HepG2 (cell line): ENCODE results near the gene PCSK5. TPM values are rescaled to one million over a fixed set of nuclear protein-coding genes. Genes with fewer than 3 reads are reported as not detected.
A peak's percentile ranks its signal among the peaks of the same experiment; 100 is the strongest.

ENCODE experiments used
- ATF3 ChIP-seq: sonication (generic); formaldehyde crosslinking; IDR thresholded peaks from 2 replicates; pipeline ENCODE4 v1.4.0; 2020; ENCODE audit warnings: missing genetic modification reagents
- ATF7 ChIP-seq, 2 experiments: fragments of 450-650 bp in 1 of 2; sonication (generic) in 1 of 2; formaldehyde crosslinking in 1 of 2; IDR thresholded peaks; 2 replicates each; pipeline versions ENCODE4 v1.4.0 to v1.6.1; 2016 to 2020; ENCODE audit warnings: antibody characterized with exemption in 1 of 2, mild to moderate bottlenecking in 1 of 2, missing genetic modification reagents in 1 of 2
- CSRNP2 ChIP-seq: sonication (generic); formaldehyde crosslinking; conservative IDR thresholded peaks from 2 replicates; pipeline ENCODE4 v1.8.0; 2022; ENCODE audit warnings: low read depth, missing genetic modification reagents
- DDIT3 ChIP-seq: sonication (generic); formaldehyde crosslinking; IDR thresholded peaks from 2 replicates; pipeline ENCODE4 v1.4.0; 2020; ENCODE audit warnings: mild to moderate bottlenecking, missing genetic modification reagents
- FOSL2 ChIP-seq: sonication (generic); formaldehyde crosslinking; IDR thresholded peaks from 2 replicates; pipeline ENCODE4 v1.4.0; 2020; ENCODE audit warnings: missing genetic modification reagents
- FOXA3 ChIP-seq: IDR thresholded peaks from 2 replicates; pipeline ENCODE4 v1.6.1; 2016; ENCODE audit warnings: missing genetic modification reagents, missing compliant biosample characterization
- FOXK1 ChIP-seq: sonication (generic); formaldehyde crosslinking; IDR thresholded peaks from 2 replicates; pipeline ENCODE4 v1.4.0; 2020; ENCODE audit warnings: low read depth, missing genetic modification reagents, borderline replicate concordance
- GABPB1 ChIP-seq: IDR thresholded peaks from 2 replicates; pipeline ENCODE4 v1.6.1; 2016; ENCODE audit warnings: mild to moderate bottlenecking, missing genetic modification reagents, moderate library complexity, missing compliant biosample characterization
- NCOA2 ChIP-seq: sonication (generic); formaldehyde crosslinking; IDR thresholded peaks from 2 replicates; pipeline ENCODE4 v1.8.0; 2022; ENCODE audit warnings: inconsistent platforms
- NCOR1 ChIP-seq: fragments of 200-600 bp; sonication (generic); IDR thresholded peaks from 2 replicates; pipeline ENCODE4 v1.7.0; 2017; ENCODE audit warnings: antibody characterized with exemption, low read length, borderline replicate concordance
- NR2F1 ChIP-seq, 2 experiments: fragments of 450-650 bp in 1 of 2; formaldehyde crosslinking in 1 of 2; IDR thresholded peaks; 2 replicates each; pipeline versions ENCODE4 v1.5.0 to v1.6.1; 2016 to 2020; ENCODE audit warnings: mild to moderate bottlenecking in 1 of 2, missing compliant biosample characterization in 1 of 2, missing genetic modification reagents in 1 of 2, moderate library complexity in 1 of 2
- NR2F6 ChIP-seq, 2 experiments: IDR thresholded peaks; 2 replicates each; pipeline ENCODE4 v1.6.1; 2016; ENCODE audit warnings: antibody characterized with exemption in 1 of 2, mild to moderate bottlenecking in 1 of 2
- PAXIP1 ChIP-seq: sonication (generic); formaldehyde crosslinking; conservative IDR thresholded peaks from 2 replicates; pipeline ENCODE4 v1.4.0; 2020; ENCODE audit warnings: mild to moderate bottlenecking, missing genetic modification reagents, moderate library complexity
- PHF5A ChIP-seq: IDR thresholded peaks from one replicate; pipeline ENCODE4 v1.6.1; 2018; ENCODE audit warnings: low read depth, missing genetic modification reagents; ENCODE audit not compliant: unreplicated experiment
- RARA ChIP-seq: IDR thresholded peaks from 2 replicates; pipeline ENCODE4 v1.6.1; 2016; ENCODE audit warnings: missing genetic modification reagents, missing compliant biosample characterization
- SKI ChIP-seq: fragments of 450-650 bp; IDR thresholded peaks from one replicate; pipeline ENCODE4 v1.6.1; 2018; ENCODE audit warnings: mild to moderate bottlenecking; ENCODE audit not compliant: partially characterized antibody
- ZNF367 ChIP-seq: sonication (generic); formaldehyde crosslinking; IDR thresholded peaks from 2 replicates; pipeline ENCODE4 v1.4.0; 2020; ENCODE audit warnings: missing genetic modification reagents, borderline replicate concordance
- polyA plus RNA-seq, 8 experiments: library from polyadenylated mRNA; depleted of rRNA in 3 of 8; stranded (reverse) in 7 of 8; unstranded in 1 of 8; fragments of >200 nt; fragmentation: Illumina TruSeq in 4 of 8; extraction: Trizol in 4 of 8; gene quantifications; 2 replicates each; pipeline versions ENCODE4 v1.2.1 to v1.2.3, GENCODE V29; 2011 to 2016; ENCODE audit warnings: low read depth in 4 of 8, missing spikeins in 1 of 8, mixed read lengths in 1 of 8; ENCODE audit not compliant: insufficient read depth in 1 of 8
- total RNA-seq, 5 experiments: library from RNA; depleted of rRNA; stranded (reverse); fragments of >200 nt; fragmentation: Illumina TruSeq; extraction: Trizol; gene quantifications; 2 replicates each; pipeline ENCODE4 v1.2.3, GENCODE V29; 2016; ENCODE audit warnings: low read depth in 1 of 5
- TF ChIP-seq, protein P1 (sequence below): IDR thresholded peaks from 2 replicates; pipeline ENCODE4 v1.4.0; 2020; ENCODE audit warnings: mild to moderate bottlenecking, missing genetic modification reagents

PCSK5 gene
- total and polyA plus RNA-seq, 2 of the 13 experiments (the other 11 are each of a cell fraction or from before 2014, with no cell fraction given), result 0.55 to 0.66 TPM

DNA sequence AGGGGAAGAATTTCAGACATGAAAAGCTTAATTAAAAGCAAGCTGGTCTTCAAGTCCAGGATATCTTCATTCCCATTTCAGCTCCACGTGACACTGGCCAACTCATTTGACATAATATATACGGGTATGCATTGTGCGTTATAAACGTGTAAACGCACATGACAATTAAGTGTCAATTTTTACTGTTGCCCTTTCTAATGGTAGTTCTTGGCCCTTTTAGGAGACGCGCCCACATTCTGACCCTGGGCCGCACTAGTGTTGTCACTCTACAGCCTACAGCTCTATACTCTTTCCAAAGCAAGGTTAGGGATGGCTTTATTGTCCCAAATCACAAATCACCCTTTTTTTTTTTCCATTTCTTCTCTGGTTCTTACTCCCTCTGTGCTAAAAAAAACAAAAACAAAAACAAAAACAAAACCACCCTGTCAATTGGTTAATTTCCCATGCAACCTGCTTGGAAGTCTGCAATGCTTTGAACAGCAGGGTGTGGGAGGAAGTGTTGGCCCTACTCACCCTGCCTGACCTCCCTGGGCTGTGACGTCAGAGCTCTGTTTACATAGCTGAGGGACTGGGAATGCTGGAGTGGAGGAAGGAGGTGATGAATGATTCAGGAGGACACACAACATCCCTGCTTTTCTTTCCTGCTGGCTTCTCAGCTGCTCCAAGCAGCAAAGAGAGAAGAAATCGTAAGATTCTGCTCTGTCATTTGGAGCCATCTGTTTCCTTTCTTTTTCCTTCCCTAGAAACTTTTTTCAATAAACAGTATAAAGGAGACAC, 484.5 kb downstream of the PCSK5 start (continued):
- peak; percentile 92 for TF ChIP-seq FOXA3 (CRISPR knock-in tag)
- TF ChIP-seq GABPB1 (CRISPR knock-in tag), result peak; percentile 47; the same call in 1 of the 2 replicates
- no peak for TF ChIP-seq CSRNP2 (CRISPR knock-in tag)
- no peak for TF ChIP-seq DDIT3 (CRISPR knock-in tag)
- TF ChIP-seq ATF7 (IDR thresholded peaks at IDR 0.05), result peak; percentile 61
- no peak for TF ChIP-seq ATF7 (CRISPR knock-in tag; IDR thresholded peaks at IDR 0.05)
- no peak for TF ChIP-seq ZNF367 (CRISPR knock-in tag)
- TF ChIP-seq RARA (CRISPR knock-in tag), result peak; percentile 81
- 0 out of 2 replicates have a peak, but pooled peaks have one; percentile 26 for TF ChIP-seq ATF3 (CRISPR knock-in tag)
- TF ChIP-seq SKI, result peak; percentile 39
- TF ChIP-seq, protein P1, sequence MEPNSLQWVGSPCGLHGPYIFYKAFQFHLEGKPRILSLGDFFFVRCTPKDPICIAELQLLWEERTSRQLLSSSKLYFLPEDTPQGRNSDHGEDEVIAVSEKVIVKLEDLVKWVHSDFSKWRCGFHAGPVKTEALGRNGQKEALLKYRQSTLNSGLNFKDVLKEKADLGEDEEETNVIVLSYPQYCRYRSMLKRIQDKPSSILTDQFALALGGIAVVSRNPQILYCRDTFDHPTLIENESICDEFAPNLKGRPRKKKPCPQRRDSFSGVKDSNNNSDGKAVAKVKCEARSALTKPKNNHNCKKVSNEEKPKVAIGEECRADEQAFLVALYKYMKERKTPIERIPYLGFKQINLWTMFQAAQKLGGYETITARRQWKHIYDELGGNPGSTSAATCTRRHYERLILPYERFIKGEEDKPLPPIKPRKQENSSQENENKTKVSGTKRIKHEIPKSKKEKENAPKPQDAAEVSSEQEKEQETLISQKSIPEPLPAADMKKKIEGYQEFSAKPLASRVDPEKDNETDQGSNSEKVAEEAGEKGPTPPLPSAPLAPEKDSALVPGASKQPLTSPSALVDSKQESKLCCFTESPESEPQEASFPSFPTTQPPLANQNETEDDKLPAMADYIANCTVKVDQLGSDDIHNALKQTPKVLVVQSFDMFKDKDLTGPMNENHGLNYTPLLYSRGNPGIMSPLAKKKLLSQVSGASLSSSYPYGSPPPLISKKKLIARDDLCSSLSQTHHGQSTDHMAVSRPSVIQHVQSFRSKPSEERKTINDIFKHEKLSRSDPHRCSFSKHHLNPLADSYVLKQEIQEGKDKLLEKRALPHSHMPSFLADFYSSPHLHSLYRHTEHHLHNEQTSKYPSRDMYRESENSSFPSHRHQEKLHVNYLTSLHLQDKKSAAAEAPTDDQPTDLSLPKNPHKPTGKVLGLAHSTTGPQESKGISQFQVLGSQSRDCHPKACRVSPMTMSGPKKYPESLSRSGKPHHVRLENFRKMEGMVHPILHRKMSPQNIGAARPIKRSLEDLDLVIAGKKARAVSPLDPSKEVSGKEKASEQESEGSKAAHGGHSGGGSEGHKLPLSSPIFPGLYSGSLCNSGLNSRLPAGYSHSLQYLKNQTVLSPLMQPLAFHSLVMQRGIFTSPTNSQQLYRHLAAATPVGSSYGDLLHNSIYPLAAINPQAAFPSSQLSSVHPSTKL (CRISPR knock-in tag), result peak; percentile 79
- peak; percentile 37; the same call in 1 of the 2 replicates for TF ChIP-seq PAXIP1
- peak; percentile 70 for TF ChIP-seq FOSL2
- TF ChIP-seq NCOR1, result peak; percentile 45; the same call in 1 of the 2 replicates
- TF ChIP-seq FOXK1 (CRISPR knock-in tag), result peak; percentile 62; the same call in 1 of the 2 replicates
- peak; percentile 48; the same call in 1 of the 2 replicates for TF ChIP-seq NR2F6 (IDR thresholded peaks at IDR 0.05)
- peak; percentile 69 for TF ChIP-seq NR2F6 (CRISPR knock-in tag; IDR thresholded peaks at IDR 0.05)
- peak; percentile 40 to 72; a peak in 3 of 4 replicates for TF ChIP-seq NR2F1 (CRISPR knock-in tag; IDR thresholded peaks at IDR 0.05)
- peak; percentile 37 for TF ChIP-seq PHF5A (CRISPR knock-in tag)
- 0 out of 2 replicates have a peak, but pooled peaks have one; percentile 36 for TF ChIP-seq NCOA2
